B cell (primary cell): ENCODE measurements around the gene RESF1.

Experiments
- EZH2 ChIP-seq: IDR thresholded peaks from 2 replicates; pipeline ENCODE4 v1.6.1; 2012; ENCODE audit warnings: borderline replicate concordance, low read depth, mild to moderate bottlenecking, moderate library complexity, low read length; ENCODE audit not compliant: insufficient read depth, poor library complexity, severe bottlenecking
- TF ChIP-seq, protein P1 (sequence below): fragments of 200-600 bp; IDR thresholded peaks from one replicate; pipeline ENCODE4 v1.8.0; 2022; ENCODE audit warnings: antibody characterized with exemption, mild to moderate bottlenecking

DNA sequence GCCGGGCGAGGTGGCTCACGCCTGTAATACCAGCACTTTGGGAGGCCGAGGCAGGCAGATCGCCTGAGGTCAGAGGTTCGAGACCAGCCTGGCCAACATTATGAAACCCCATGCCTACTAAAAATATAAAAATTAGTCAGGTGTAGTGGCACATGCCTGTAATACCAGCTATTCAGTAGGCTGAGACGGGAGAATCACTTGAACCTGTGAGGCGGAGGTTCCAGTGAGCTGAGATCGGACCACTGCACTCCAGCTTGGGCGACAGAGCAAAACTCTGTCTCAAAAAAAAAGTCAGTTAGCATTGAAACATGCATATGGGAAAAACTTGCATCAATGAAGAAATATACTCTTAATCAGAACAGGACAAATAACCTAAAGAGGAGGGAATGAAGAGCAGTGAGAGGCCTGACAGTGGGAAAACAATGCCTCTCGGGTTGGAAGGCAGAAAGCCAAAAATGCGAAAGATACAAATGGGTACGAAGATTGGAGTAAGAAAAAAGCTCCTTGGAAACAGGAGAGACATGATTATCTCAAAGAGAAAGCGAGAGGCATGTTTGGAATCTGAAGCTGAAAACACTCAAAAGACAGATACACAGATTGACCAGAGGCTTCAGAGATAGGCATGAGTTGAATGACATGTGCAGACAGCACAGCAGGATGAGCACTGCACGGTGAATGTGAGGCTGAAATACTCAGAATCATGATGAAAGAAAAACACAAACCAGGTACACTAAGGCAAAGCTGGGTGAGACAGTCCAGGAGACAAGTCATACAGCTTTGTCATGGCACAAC, 30.6 kb downstream of the RESF1 start:
- TF ChIP-seq, protein P1, sequence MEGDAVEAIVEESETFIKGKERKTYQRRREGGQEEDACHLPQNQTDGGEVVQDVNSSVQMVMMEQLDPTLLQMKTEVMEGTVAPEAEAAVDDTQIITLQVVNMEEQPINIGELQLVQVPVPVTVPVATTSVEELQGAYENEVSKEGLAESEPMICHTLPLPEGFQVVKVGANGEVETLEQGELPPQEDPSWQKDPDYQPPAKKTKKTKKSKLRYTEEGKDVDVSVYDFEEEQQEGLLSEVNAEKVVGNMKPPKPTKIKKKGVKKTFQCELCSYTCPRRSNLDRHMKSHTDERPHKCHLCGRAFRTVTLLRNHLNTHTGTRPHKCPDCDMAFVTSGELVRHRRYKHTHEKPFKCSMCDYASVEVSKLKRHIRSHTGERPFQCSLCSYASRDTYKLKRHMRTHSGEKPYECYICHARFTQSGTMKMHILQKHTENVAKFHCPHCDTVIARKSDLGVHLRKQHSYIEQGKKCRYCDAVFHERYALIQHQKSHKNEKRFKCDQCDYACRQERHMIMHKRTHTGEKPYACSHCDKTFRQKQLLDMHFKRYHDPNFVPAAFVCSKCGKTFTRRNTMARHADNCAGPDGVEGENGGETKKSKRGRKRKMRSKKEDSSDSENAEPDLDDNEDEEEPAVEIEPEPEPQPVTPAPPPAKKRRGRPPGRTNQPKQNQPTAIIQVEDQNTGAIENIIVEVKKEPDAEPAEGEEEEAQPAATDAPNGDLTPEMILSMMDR = no peak
- TF ChIP-seq EZH2 = no peak
